GM12801 (cell line): ENCODE data around the gene MDH1B.

ENCODE experiments used
- CTCF ChIP-seq: IDR thresholded peaks from one replicate; pipeline ENCODE4 v1.5.1; 2011; ENCODE audit warnings: control low read depth; ENCODE audit not compliant: insufficient read length; ENCODE audit errors: extremely low read depth

MDH1B gene

GRCh38 chr2:206783718-206784117 is 18.6 kb upstream of the MDH1B start:
- TF ChIP-seq CTCF = no peak

GRCh38 chr2:206780671-206781070 is 15.5 kb upstream of the MDH1B start:
- TF ChIP-seq CTCF = no peak

GRCh38 chr2:206776432-206776831 is 11.3 kb upstream of the MDH1B start:
- no peak for TF ChIP-seq CTCF

- TF ChIP-seq CTCF = no peak
Observed at GRCh38 chr2:206774871-206775270, 9.7 kb upstream of the MDH1B start.

- TF ChIP-seq CTCF = no peak
Observed at GRCh38 chr2:206766057-206766930, 1.2 kb upstream of the MDH1B start.

GRCh38 chr2:206764673-206765241 is 371 bp downstream of the MDH1B start:
- TF ChIP-seq CTCF = no peak

- no peak for TF ChIP-seq CTCF
Observed at GRCh38 chr2:206756816-206757215, 8.3 kb downstream of the MDH1B start.
